Measurements from ENCODE around the gene SAMD5.

GRCh38 chr6:147614501-147614900 lies 106.0 kb downstream of the SAMD5 start:
- no peak for TF ChIP-seq POLR2A (IDR thresholded peaks at IDR 0.05; ENCODE audit: control extremely low read depth in 1 of 2, low read depth in 2 of 2, low read length in 2 of 2)
- TF ChIP-seq CTCF (IDR thresholded peaks at IDR 0.05; ENCODE audit: control extremely low read depth in 1 of 3, insufficient read depth in 1 of 3, low read depth in 1 of 3, low read length in 3 of 3) = no peak
- TF ChIP-seq PHF8 (conservative IDR thresholded peaks at IDR 0.05; ENCODE audit: low read depth, low read length) = no peak
- no peak for TF ChIP-seq MAFK (IDR thresholded peaks at IDR 0.05; ENCODE audit: low read depth, low read length)
- no peak for TF ChIP-seq USF2 (IDR thresholded peaks at IDR 0.05; ENCODE audit: low read length)
- no peak for TF ChIP-seq EZH2 (IDR thresholded peaks at IDR 0.05; ENCODE audit: low read depth, low read length, severe bottlenecking)
- TF ChIP-seq, protein P1, sequence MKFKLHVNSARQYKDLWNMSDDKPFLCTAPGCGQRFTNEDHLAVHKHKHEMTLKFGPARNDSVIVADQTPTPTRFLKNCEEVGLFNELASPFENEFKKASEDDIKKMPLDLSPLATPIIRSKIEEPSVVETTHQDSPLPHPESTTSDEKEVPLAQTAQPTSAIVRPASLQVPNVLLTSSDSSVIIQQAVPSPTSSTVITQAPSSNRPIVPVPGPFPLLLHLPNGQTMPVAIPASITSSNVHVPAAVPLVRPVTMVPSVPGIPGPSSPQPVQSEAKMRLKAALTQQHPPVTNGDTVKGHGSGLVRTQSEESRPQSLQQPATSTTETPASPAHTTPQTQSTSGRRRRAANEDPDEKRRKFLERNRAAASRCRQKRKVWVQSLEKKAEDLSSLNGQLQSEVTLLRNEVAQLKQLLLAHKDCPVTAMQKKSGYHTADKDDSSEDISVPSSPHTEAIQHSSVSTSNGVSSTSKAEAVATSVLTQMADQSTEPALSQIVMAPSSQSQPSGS (IDR thresholded peaks at IDR 0.05; ENCODE audit: low read length) = no peak
- TF ChIP-seq SIN3A (conservative IDR thresholded peaks at IDR 0.05 in 1 of 2, IDR thresholded peaks at IDR 0.05 in 1 of 2; ENCODE audit: low read depth in 1 of 2, low read length in 2 of 2) = no peak
- no peak for TF ChIP-seq CEBPB (IDR thresholded peaks at IDR 0.05; ENCODE audit: low read depth, low read length)
- no peak for TF ChIP-seq RFX5 (IDR thresholded peaks at IDR 0.05; ENCODE audit: borderline replicate concordance, low read depth, low read length)
- TF ChIP-seq HDAC2 (IDR thresholded peaks at IDR 0.05; ENCODE audit: borderline replicate concordance in 1 of 2, low read depth in 2 of 2, low read length in 2 of 2) = no peak
- TF ChIP-seq HDAC6 (IDR thresholded peaks at IDR 0.05; ENCODE audit: low read depth, low read length) = no peak
- TF ChIP-seq POLR2AphosphoS5 (IDR thresholded peaks at IDR 0.05; ENCODE audit: low read depth, low read length) = no peak

All from H1 (cell line).